ENCODE results near the gene PLN.

Gene PLN

GRCh38 chr6:118523216-118523615 is 24.9 kb upstream of the PLN start:
- no peak for DNase-seq (ENCODE audit: low read depth)
- TF ChIP-seq, protein P1, sequence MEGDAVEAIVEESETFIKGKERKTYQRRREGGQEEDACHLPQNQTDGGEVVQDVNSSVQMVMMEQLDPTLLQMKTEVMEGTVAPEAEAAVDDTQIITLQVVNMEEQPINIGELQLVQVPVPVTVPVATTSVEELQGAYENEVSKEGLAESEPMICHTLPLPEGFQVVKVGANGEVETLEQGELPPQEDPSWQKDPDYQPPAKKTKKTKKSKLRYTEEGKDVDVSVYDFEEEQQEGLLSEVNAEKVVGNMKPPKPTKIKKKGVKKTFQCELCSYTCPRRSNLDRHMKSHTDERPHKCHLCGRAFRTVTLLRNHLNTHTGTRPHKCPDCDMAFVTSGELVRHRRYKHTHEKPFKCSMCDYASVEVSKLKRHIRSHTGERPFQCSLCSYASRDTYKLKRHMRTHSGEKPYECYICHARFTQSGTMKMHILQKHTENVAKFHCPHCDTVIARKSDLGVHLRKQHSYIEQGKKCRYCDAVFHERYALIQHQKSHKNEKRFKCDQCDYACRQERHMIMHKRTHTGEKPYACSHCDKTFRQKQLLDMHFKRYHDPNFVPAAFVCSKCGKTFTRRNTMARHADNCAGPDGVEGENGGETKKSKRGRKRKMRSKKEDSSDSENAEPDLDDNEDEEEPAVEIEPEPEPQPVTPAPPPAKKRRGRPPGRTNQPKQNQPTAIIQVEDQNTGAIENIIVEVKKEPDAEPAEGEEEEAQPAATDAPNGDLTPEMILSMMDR (IDR thresholded peaks at IDR 0.05; ENCODE audit: insufficient read depth, low read depth, low read length, missing control alignments): no peak
- no peak overlapping the region for H3K4me3 ChIP-seq (ENCODE audit: low read length)

- peak; percentile 14 for DNase-seq (ENCODE audit: low read depth)
- no peak overlapping the region for H3K4me3 ChIP-seq (ENCODE audit: low read length)
- TF ChIP-seq, protein P1 (IDR thresholded peaks at IDR 0.05; ENCODE audit: insufficient read depth, low read depth, low read length, missing control alignments): no peak
Measured at GRCh38 chr6:118524686-118525085, 23.4 kb upstream of the PLN start.

- no peak for DNase-seq (ENCODE audit: low read depth)
- TF ChIP-seq, protein P1 (IDR thresholded peaks at IDR 0.05; ENCODE audit: insufficient read depth, low read depth, low read length, missing control alignments): no peak
- H3K4me3 ChIP-seq (ENCODE audit: low read length): no peak overlapping the region
Measured at GRCh38 chr6:118525913-118526780, 21.9 kb upstream of the PLN start.

DNA sequence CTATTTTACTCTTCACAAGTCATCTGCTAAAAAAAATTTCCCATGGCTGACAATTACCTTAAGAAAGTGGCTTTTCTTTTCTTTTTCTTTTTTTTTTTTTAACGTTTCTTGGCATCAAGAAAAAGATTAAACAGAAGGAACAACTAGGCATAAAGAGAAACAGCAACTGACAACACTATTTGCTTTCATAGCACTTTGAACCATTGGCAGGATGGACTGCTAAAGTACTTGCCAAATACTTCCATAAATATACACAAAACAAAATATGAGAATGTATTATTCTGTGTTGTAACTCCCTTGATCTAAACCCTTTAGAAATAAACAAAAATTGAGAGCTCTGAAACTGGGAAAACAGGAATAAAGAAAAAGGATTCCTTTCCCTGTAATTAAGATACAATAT is 20.0 kb upstream of the PLN start:
- DNase-seq (ENCODE audit: low read depth): no peak
- TF ChIP-seq, protein P1 (IDR thresholded peaks at IDR 0.05; ENCODE audit: insufficient read depth, low read depth, low read length, missing control alignments): no peak
- H3K4me3 ChIP-seq (ENCODE audit: low read length): no peak overlapping the region

GRCh38 chr6:118529756-118530155 is 18.3 kb upstream of the PLN start:
- no peak for DNase-seq (ENCODE audit: low read depth)
- H3K4me3 ChIP-seq (ENCODE audit: low read length): no peak overlapping the region
- TF ChIP-seq, protein P1 (IDR thresholded peaks at IDR 0.05; ENCODE audit: insufficient read depth, low read depth, low read length, missing control alignments): no peak

DNA sequence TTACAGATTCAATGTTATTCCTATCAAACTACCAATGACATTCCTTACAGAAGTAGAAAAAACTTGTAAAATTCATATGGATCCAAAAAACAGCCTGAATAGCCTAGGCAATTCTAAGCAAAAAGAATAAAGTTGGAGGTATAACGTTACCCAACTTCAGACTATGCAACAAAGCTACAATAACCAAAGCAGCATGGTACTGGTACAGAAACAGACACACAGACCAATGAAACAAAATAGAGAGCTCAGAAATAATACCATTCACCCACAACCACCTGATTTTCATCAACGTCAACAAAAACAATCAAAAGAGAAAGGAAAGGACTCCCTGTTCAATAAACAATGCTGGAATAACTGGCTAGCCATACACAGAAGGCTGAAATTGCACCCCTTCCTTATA is 17.2 kb upstream of the PLN start:
- H3K4me3 ChIP-seq (ENCODE audit: low read length): no peak overlapping the region
- TF ChIP-seq, protein P1 (IDR thresholded peaks at IDR 0.05; ENCODE audit: insufficient read depth, low read depth, low read length, missing control alignments): no peak
- no peak for DNase-seq (ENCODE audit: low read depth)

Measured in epithelial cell of esophagus (primary cell).